Bronchial epithelial cell (primary cell): ENCODE data around the gene INPP5B. TPM values are rescaled to one million over a fixed set of nuclear protein-coding genes. Genes with fewer than 3 reads are reported as not detected.

Source experiments
- DNase-seq: peaks from one replicate; pipeline ENCODE4 v3.0.0-alpha.2; 2010; ENCODE audit warnings: low read depth
- FAIRE-seq: peaks from 2 replicates; lab custom pipeline; 2011; peaks lifted over from hg19 to GRCh38; lab: Jason Lieb, UNC
- H3K27me3 ChIP-seq: 2 replicates; pipeline ENCODE4 v1.5.1; 2011; ENCODE audit warnings: low read length; ENCODE audit not compliant: control insufficient read depth, insufficient read depth
- H3K36me3 ChIP-seq: 2 replicates; pipeline ENCODE4 v1.5.1; 2011; ENCODE audit warnings: low read length; ENCODE audit not compliant: control insufficient read depth, insufficient read depth
- H3K4me3 ChIP-seq: 2 replicates; pipeline ENCODE4 v1.5.1; 2011; ENCODE audit warnings: mild to moderate bottlenecking, low read depth, low read length, control low read depth
- CTCF ChIP-seq: IDR thresholded peaks from 2 replicates; pipeline ENCODE4 v1.5.1; 2011; ENCODE audit warnings: mild to moderate bottlenecking, moderate library complexity, low read length, control low read depth, inconsistent platforms; ENCODE audit not compliant: insufficient read depth, severe bottlenecking
- total RNA-seq: library from RNA; depleted of rRNA; stranded (reverse); fragments of >200 nt; gene quantifications from 2 replicates; pipeline ENCODE4 v1.2.1, GENCODE V29; 2014

The INPP5B gene
- total RNA-seq, 1 donor from 2014 or later: 8.4 TPM

DNA sequence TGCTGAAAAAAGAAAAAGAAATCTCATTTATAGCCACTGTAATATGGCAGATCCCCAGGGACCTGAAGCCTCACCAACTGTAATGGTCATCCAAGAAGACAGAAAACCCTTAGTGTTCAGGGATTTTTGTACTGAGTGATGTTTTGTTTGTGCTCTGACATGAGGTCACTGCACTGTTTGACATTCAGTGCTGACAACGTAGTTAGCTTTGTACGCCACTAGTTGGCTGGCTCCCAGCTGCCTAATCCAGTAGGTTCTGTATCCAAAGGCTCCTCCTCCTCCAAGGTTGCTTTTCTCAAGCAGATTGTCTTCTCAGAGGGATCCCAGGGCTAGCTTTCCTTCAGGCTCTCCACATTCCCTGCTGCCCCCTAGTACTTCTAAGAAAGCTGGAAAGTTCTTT lies 129.4 kb downstream of the INPP5B start:
- Histone ChIP-seq H3K4me3 (no peak overlapping the region), H3K27me3 (no peaks in the 10 kb centered on the region), H3K36me3 (peaks cover 36% of the 10 kb centered on the region)
- DNase-seq (peak; percentile 13), FAIRE-seq (peak; percentile 18)
- no peak for TF ChIP-seq CTCF

DNA sequence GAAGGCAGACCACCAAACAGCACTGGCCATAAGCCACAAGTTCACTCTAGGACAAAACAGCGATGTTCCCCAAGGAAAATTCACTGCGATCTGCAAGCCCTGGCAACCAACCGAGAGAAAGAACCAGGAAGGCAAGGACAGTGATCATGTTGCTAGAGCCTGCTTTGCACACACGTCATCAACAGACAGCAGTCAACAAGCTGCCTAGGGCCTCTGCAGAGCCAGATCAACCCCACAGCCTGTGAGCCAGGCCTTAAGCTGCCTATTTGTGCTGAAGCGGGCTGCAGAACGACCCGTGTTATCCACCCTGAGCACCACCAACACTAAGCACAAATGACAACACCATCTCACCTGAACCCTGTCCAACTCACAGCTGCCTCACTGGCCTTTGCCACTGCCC lies 132.6 kb downstream of the INPP5B start:
- FAIRE-seq: peak; percentile 50
- peaks cover 23% of the 10 kb centered on the region for H3K36me3 ChIP-seq
- H3K27me3 ChIP-seq: no peaks in the 10 kb centered on the region
- no peak overlapping the region for H3K4me3 ChIP-seq
- no peak for TF ChIP-seq CTCF
- DNase-seq: no peak

GRCh38 chr1:37813529-37814145 lies 133.2 kb downstream of the INPP5B start:
- DNase-seq: no peak
- no peak for TF ChIP-seq CTCF
- Histone ChIP-seq H3K27me3 (no peaks in the 10 kb centered on the region), H3K4me3 (no peak overlapping the region), H3K36me3 (peaks cover 23% of the 10 kb centered on the region)
- no peak for FAIRE-seq

GRCh38 chr1:37811027-37811655 lies 135.7 kb downstream of the INPP5B start:
- no peak for FAIRE-seq
- no peaks in the 10 kb centered on the region for H3K27me3 ChIP-seq
- TF ChIP-seq CTCF: peak; percentile 93
- DNase-seq: peak; percentile 62
- H3K36me3 ChIP-seq: peaks cover 21% of the 10 kb centered on the region
- H3K4me3 ChIP-seq: no peak overlapping the region

Other genes with a start within 250 kb of the INPP5B start
- 0.13 and 0.26 TPM in 2 replicates for gene EPHA10, start 181.9 kb downstream of the INPP5B start, total RNA-seq
- 0.26 TPM in 2 replicates for gene MANEAL, start 153.2 kb downstream of the INPP5B start, total RNA-seq
- 18.8 and 26.1 TPM in 2 replicates for gene C1orf122, start 139.3 kb downstream of the INPP5B start, total RNA-seq
- gene YRDC, start 138.8 kb downstream of the INPP5B start, total RNA-seq: 25.6 and 47.9 TPM in 2 replicates
- 3.7 and 5.6 TPM in 2 replicates for gene MTF1, start 87.5 kb downstream of the INPP5B start, total RNA-seq
- gene SF3A3, start 43.0 kb upstream of the INPP5B start, total RNA-seq: 83.2 and 90.6 TPM in 2 replicates
- gene FHL3, start 58.5 kb upstream of the INPP5B start, total RNA-seq: 2.6 and 6.7 TPM in 2 replicates
- 20.5 and 20.9 TPM in 2 replicates for gene UTP11, start 65.7 kb upstream of the INPP5B start, total RNA-seq
- gene POU3F1, start 99.7 kb upstream of the INPP5B start, total RNA-seq: under 0.01 and 0.13 TPM in 2 replicates